ENCODE results near the gene ALK.

DNA sequence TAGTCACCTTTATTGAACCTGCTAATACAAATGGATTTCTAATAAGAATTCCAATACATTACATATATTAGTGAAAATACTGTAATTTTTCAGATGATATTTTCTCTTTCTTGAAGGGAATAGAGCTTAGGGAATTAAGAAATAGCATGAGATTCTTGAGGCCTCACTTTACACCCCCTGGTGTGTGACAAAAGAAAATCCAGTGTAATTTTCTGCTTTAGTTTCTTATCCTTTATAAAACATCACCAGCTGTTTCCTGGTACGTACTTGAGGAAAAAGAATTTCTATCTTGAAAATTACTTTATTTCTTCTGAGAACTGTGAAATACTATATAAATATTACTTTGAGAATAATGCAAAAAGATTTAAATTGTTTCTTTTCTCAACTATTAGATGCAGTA, 734.6 kb downstream of the ALK start:
- no peak for TF ChIP-seq POLR2A (IDR thresholded peaks at IDR 0.05)
- TF ChIP-seq CTCF (IDR thresholded peaks at IDR 0.05): no peak
